K562 (cell line): ENCODE results near the gene DNMT3L. TPM values are rescaled to one million over a fixed set of nuclear protein-coding genes. Genes with fewer than 3 reads are reported as not detected.
A peak's percentile ranks its signal among the peaks of the same experiment; 100 is the strongest.

Experiments used
- ATAC-seq: fragments of 200-7000 bp; cut with Tn5 transposase; 3 replicates; pipeline ENCODE4 v1.9.1; 2020; ENCODE audit warnings: moderate library complexity
- BruUV-seq: library from RNA; stranded (reverse); fragments of 400-500 nt; replicated peaks from 2 replicates; lab custom pipeline; 2021; lab: Mats Ljungman, UMichigan
- CTCF ChIA-PET: fragments of 300-600 bp; formaldehyde crosslinking; extraction: SDS; loops from one replicate; lab custom pipeline; 2021; ENCODE audit warnings: low intra/inter-chr PET ratio; lab: Yijun Ruan, JAX
- POLR2A ChIA-PET: fragments of 300-600, 350-650 bp; sonication (Branson Sonifier 250); formaldehyde crosslinking; extraction: SDS; loops from one replicate; lab custom pipeline; 2021; ENCODE audit warnings: antibody characterized with exemption, inconsistent platforms; lab: Yijun Ruan, JAX
- DNase-seq, 4 experiments: peaks; one replicate each; pipeline versions ENCODE4 v3.0.0 to v3.0.0-alpha.2; 2011 to 2018; ENCODE audit warnings: low spot score in 3 of 4, mixed read lengths in 3 of 4; ENCODE audit errors: extremely low read depth in 1 of 4
- FAIRE-seq: peaks from 2 replicates; lab custom pipeline; 2011; peaks lifted over from hg19 to GRCh38; lab: Jason Lieb, UNC
- H2AFZ ChIP-seq: 2 replicates; pipeline ENCODE4 v1.6.0; 2011; ENCODE audit warnings: low read depth, low read length, control low read depth, inconsistent platforms
- H3K27ac ChIP-seq: fragments of 200-600 bp; 3 replicates; pipeline ENCODE4 v1.8.0; 2011; ENCODE audit warnings: low read depth, mild to moderate bottlenecking, control low read depth, inconsistent platforms, low read length, moderate library complexity, mixed read lengths; ENCODE audit errors: extremely low read depth
- H3K27me3 ChIP-seq, 2 experiments: fragments of 300-600 bp in 1 of 2; 2 replicates in 1 of 2; 3 replicates in 1 of 2; pipeline versions ENCODE4 v1.6.0 to v1.8.0; 2011; ENCODE audit warnings: inconsistent platforms in 2 of 2, low read length in 2 of 2, mild to moderate bottlenecking in 1 of 2, mixed read lengths in 1 of 2, moderate library complexity in 1 of 2; ENCODE audit not compliant: control insufficient read depth in 2 of 2, insufficient read depth in 2 of 2
- H3K36me3 ChIP-seq: fragments of 300-600 bp; 3 replicates; pipeline ENCODE4 v1.8.0; 2011; ENCODE audit warnings: mild to moderate bottlenecking, low read length, inconsistent platforms; ENCODE audit not compliant: control insufficient read depth, insufficient read depth
- H3K4me1 ChIP-seq, 2 experiments: fragments of 200-600 bp in 1 of 2; replicated peaks in 1 of 2; 2 replicates in 1 of 2; 3 replicates in 1 of 2; pipeline versions ENCODE4 v1.5.1 to v1.8.0; 2011; ENCODE audit warnings: inconsistent platforms in 2 of 2, low read length in 2 of 2, mild to moderate bottlenecking in 1 of 2, mixed read lengths in 1 of 2, moderate library complexity in 1 of 2; ENCODE audit not compliant: control insufficient read depth in 2 of 2, insufficient read depth in 2 of 2
- H3K4me2 ChIP-seq: 2 replicates; pipeline ENCODE4 v1.6.1; 2011; ENCODE audit warnings: low read length, control low read depth, inconsistent platforms, mixed read lengths; ENCODE audit not compliant: insufficient read depth
- H3K4me3 ChIP-seq: fragments of 200-600 bp; sonication (generic), shearing (Covaris generic); 2 replicates; pipeline ENCODE4 v1.5.1; 2016; ENCODE audit warnings: control low read depth, inconsistent platforms
- H3K79me2 ChIP-seq: fragments of 200-600 bp; 3 replicates; pipeline ENCODE4 v1.8.0; 2011; ENCODE audit warnings: low read length, inconsistent platforms; ENCODE audit not compliant: control insufficient read depth, insufficient read depth
- H3K9ac ChIP-seq, 2 experiments: 2 replicates each; pipeline versions ENCODE4 v1.6.0 to v1.6.1; 2011; ENCODE audit warnings: low read depth in 2 of 2, low read length in 2 of 2, control low read depth in 1 of 2, inconsistent platforms in 1 of 2, mild to moderate bottlenecking in 1 of 2, mixed read lengths in 1 of 2; ENCODE audit not compliant: insufficient read depth in 1 of 2
- H3K9me1 ChIP-seq: one replicate; pipeline ENCODE4 v1.6.0; 2011; ENCODE audit warnings: inconsistent platforms, mild to moderate bottlenecking, low read length, moderate library complexity; ENCODE audit not compliant: control insufficient read depth, insufficient read depth
- H3K9me3 ChIP-seq: replicated peaks from 2 replicates; pipeline ENCODE4 v1.5.1; 2011; ENCODE audit warnings: low read depth, low read length, inconsistent platforms; ENCODE audit not compliant: control insufficient read depth, insufficient read depth
- H4K20me1 ChIP-seq: replicated peaks from 2 replicates; pipeline ENCODE4 v1.6.1; 2011; ENCODE audit warnings: low read length, inconsistent platforms, mixed read lengths; ENCODE audit not compliant: control insufficient read depth, insufficient read depth
- COPS2 ChIP-seq: fragments of 450-650 bp; conservative IDR thresholded peaks from 2 replicates; pipeline ENCODE4 v1.6.1; 2016; ENCODE audit warnings: mild to moderate bottlenecking, moderate library complexity
- DMBX1 ChIP-seq: fragments of 250-450 bp; sonication (Bioruptor Pico); IDR thresholded peaks from 2 replicates; pipeline ENCODE4 v1.8.0; 2022; ENCODE audit warnings: inconsistent platforms, mild to moderate bottlenecking, moderate library complexity, borderline replicate concordance
- whole genome bisulfite sequencing: fragments of 100-300 bp; shearing (Covaris generic); methylation state at CpG from one replicate; pipeline ENCODE4 v1.1.6; 2016; ENCODE audit warnings: low coverage, mixed read lengths; ENCODE audit not compliant: insufficient coverage; ENCODE audit errors: missing lambda C conversion rate; 5-methylcytosine and 5-hydroxymethylcytosine counted together
- in situ Hi-C: fragments of 300-500 bp; cut with MboI; formaldehyde crosslinking; loops from 4 replicates; pipeline ENCODE4 v1.15.0; 2018; ENCODE audit warnings: inconsistent platforms, mixed read lengths
- intact Hi-C: fragments of 100-400 bp; cut with micrococcal nuclease; formaldehyde crosslinking; loops from 2 replicates; pipeline ENCODE4 v1.14.2; 2022
- polyA plus RNA-seq, 8 experiments: library from polyadenylated mRNA; depleted of rRNA in 4 of 8; stranded (reverse) in 5 of 8; unstranded in 3 of 8; fragments of >200 nt; fragmentation: Nextera tagmentation in 2 of 8; fragmentation: Illumina TruSeq in 1 of 8; extraction: Ambion mirVana in 2 of 8; extraction: Trizol in 1 of 8; gene quantifications; 2 replicates each; pipeline versions ENCODE4 v1.2.1 to v1.2.3, GENCODE V29; 2011 to 2014; ENCODE audit warnings: inconsistent platforms in 1 of 8, missing spikeins in 1 of 8
- total RNA-seq, 7 experiments: library from RNA; depleted of rRNA in 6 of 7; stranded (reverse); fragments of >200 nt in 6 of 7; fragmentation: Illumina TruSeq in 2 of 7; extraction: Trizol in 2 of 7; gene quantifications; 2 replicates each; pipeline versions ENCODE4 v1.2.1 to v1.2.3, GENCODE V29; 2011 to 2021; ENCODE audit warnings: low replicate concordance in 1 of 7
- TF ChIP-seq, protein P1 (sequence below), 3 experiments: fragments of 200-800 bp in 1 of 3; fragments of 250-450 bp in 1 of 3; fragments of 450-650 bp in 1 of 3; sonication (Bioruptor Pico) in 1 of 3; sonication (Bioruptor generic) in 1 of 3; formaldehyde crosslinking in 1 of 3; IDR thresholded peaks; 2 replicates each; pipeline versions ENCODE4 v1.6.1 to v1.8.0; 2016 to 2022; ENCODE audit warnings: mild to moderate bottlenecking in 2 of 3, missing genetic modification characterization in 2 of 3, missing compliant biosample characterization in 1 of 3, moderate library complexity in 1 of 3

The DNMT3L gene
- total and polyA plus RNA-seq, 9 of the 15 experiments (the other 6 are each of a cell fraction or from before 2014, with no cell fraction given): 0.08 TPM; not detected in 8

DNA sequence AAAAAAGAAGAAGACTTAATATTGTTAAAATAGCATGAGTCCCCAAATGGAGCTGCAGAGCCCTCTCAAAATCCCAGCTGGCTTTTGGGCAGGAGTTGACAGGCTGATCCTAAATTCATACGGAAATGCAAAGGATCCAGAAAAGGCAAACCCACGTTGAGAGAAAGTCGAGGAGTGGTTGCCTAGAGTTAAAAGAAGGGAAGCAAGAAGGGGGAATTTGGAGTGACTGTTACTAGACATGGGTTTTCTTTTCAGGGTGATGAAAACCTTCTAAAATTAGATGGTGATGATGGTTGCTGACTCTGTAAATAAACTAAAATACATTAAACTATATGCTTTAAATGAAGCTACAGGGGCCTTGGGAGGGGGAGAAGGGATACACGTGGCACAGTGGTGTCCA is 1.6 kb downstream of the DNMT3L start:
- ChIA-PET POLR2A (interaction anchor here (0.6 kb wide), 1 partner anchor 24 kb away, joined by 3 read pairs; no protein-coding TSS in a partner anchor), CTCF (no interaction called here)
- Histone ChIP-seq H3K4me3 (no peak overlapping the region), H3K9me3 (no peaks in the 10 kb centered on the region), H3K4me2 (no peak overlapping the region), H3K9me1 (no peaks in the 10 kb centered on the region), H3K4me1 (peaks cover 0 to 26% of the 10 kb centered on the region in 2 experiments; a peak in 2 of 5 replicates), H4K20me1 (peaks cover 6% of the 10 kb centered on the region; the same call in 1 of the 2 replicates), H3K79me2 (no peaks in the 10 kb centered on the region), H3K27me3 (peaks cover 25 to 53% of the 10 kb centered on the region in 2 experiments), H3K27ac (no peak overlapping the region), H3K36me3 (no peaks in the 10 kb centered on the region), H3K9ac (no peak overlapping the region), H2AFZ (no peak overlapping the region)
- no peak for ATAC-seq
- in situ Hi-C loops: no loop called here
- TF ChIP-seq, protein P1, sequence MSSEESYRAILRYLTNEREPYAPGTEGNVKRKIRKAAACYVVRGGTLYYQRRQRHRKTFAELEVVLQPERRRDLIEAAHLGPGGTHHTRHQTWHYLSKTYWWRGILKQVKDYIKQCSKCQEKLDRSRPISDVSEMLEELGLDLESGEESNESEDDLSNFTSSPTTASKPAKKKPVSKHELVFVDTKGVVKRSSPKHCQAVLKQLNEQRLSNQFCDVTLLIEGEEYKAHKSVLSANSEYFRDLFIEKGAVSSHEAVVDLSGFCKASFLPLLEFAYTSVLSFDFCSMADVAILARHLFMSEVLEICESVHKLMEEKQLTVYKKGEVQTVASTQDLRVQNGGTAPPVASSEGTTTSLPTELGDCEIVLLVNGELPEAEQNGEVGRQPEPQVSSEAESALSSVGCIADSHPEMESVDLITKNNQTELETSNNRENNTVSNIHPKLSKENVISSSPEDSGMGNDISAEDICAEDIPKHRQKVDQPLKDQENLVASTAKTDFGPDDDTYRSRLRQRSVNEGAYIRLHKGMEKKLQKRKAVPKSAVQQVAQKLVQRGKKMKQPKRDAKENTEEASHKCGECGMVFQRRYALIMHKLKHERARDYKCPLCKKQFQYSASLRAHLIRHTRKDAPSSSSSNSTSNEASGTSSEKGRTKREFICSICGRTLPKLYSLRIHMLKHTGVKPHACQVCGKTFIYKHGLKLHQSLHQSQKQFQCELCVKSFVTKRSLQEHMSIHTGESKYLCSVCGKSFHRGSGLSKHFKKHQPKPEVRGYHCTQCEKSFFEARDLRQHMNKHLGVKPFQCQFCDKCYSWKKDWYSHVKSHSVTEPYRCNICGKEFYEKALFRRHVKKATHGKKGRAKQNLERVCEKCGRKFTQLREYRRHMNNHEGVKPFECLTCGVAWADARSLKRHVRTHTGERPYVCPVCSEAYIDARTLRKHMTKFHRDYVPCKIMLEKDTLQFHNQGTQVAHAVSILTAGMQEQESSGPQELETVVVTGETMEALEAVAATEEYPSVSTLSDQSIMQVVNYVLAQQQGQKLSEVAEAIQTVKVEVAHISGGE (CRISPR knock-in tag; IDR thresholded peaks at IDR 0.05): no peak
- no peak for TF ChIP-seq COPS2
- no peak for TF ChIP-seq DMBX1
- FAIRE-seq: peak; percentile 32
- intact Hi-C loops: no loop called here
- WGBS: 0% methylated on average over 4 of the region's 4 CpGs
- no peak for DNase-seq
- no TSS peak for BruUV-seq
